KG1 (cell line): ENCODE results near the gene PCDHGA1.
"Not testable (repeated sequence)": the region's sequence is repeated elsewhere in the genome, so short reads cannot be mapped to it uniquely, and the experiment has no call there.

Experiments
- DNase-seq: peaks from one replicate; lab custom pipeline; 2025; lab: John Stamatoyannopoulos, UW

Gene PCDHGA1

DNA sequence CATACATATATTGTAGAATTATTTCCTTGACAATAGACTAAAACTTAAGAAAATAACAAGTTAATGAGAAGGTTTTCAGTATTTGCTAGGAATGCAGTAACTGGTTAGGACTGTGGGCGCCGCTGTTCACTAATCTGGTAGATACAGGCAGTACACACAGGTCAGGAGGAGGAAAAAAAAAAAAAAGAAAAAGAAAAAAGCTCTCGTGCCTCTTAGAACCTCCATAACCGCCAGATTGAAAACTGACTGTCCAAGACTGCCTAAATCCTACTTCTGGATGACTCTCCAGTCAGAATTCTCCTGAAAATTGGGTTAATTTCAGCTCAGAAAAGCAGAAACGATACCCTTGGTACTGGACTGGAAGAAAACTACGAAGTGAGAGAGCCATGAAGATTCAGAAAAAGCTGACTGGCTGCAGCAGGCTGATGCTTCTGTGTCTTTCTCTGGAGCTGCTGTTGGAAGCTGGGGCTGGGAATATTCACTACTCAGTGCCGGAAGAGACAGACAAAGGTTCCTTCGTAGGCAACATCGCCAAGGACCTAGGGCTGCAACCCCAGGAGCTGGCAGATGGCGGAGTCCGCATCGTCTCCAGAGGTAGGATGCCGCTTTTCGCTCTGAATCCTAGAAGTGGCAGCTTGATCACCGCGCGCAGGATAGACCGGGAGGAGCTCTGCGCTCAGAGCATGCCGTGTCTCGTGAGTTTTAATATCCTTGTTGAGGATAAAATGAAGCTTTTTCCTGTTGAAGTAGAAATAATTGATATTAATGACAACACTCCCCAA, at the start of gene PCDHGA1:
PCDHGA1 (plus strand) TSS at position 216 of the 782 bp plus-strand sequence.
- no peak for DNase-seq

DNA sequence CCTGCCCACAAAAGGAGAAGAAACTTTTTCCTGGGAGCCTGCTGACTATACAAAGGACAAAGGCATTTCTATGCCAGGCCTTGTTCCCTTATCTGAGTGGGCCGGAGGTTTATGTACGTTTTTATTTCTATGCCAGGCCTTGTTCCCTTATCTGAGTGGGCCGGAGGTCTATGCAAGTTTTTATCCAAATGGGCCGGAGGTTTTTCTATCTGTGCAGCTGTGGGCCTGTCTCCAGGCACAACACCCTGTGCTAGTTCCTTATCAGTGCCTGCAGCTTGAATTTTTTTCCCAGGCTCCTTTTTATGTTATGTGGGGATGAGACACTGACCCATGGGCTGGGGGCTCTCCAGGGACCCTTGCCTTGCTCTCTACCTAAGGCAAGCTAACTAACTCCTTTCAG, 31.9 kb upstream of the PCDHGA1 start:
- no peak for DNase-seq

DNA sequence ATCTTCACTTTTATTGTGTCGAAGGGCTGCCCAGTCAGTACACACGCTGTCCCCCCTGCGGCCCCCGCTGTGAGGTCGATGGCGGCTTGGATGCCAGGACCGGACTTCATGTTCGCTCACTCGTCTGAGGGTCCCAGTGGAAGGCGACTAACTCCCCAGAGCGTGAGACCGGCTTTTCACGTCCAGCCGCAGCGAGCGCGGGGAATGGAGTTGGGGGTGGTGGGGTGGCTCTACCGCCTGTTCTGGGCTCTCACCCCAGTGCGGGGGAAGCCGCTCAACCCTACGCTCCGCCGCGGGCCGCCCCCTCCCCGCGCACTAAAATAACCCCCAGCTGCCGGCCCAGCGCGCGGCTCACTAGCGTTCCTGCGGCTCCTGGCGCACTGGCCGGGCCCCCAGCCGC, 26.6 kb upstream of the PCDHGA1 start, which contains the start of gene SLC25A2:
SLC25A2 (minus strand) TSS at position 294 of the 400 bp plus-strand sequence; CDS start at position 110, 184 bp downstream.
- no peak for DNase-seq

DNA sequence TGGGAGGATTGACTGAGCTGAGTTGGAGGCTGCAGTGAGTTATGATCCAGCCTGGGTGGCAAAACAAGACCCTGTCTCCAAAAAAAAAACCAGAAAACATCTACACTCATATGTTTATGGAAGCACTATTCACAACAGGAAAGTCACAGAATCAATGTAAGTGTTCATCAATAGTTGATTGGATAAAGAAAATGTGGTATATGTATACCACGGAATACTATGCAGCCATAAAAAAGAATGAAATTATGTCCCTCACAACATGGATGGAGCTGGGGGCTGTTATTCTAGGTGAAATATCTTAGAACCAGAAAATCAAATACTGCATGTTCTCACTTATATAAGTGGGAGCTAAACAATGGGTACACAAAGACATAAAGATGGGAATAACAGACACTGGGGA, 23.7 kb upstream of the PCDHGA1 start:
- DNase-seq: no peak

DNA sequence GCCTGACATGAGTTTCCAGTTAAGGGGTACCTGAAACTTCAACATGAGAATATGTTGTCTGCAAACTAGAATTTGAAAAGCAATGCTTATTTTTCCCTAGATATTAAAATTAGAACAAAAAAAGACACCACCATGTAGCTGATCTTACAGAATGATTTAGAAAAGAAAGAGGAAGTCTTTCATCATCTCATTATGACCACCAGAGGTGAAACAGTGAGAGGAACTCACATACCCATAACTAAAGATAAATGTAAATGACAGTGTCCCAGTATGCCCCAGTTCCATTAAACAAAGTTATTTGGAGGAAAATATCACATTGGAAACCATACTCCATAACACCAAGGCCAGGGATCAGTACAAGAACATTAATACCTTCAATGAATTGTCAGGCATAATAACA, 16.6 kb upstream of the PCDHGA1 start:
- no peak for DNase-seq

DNA sequence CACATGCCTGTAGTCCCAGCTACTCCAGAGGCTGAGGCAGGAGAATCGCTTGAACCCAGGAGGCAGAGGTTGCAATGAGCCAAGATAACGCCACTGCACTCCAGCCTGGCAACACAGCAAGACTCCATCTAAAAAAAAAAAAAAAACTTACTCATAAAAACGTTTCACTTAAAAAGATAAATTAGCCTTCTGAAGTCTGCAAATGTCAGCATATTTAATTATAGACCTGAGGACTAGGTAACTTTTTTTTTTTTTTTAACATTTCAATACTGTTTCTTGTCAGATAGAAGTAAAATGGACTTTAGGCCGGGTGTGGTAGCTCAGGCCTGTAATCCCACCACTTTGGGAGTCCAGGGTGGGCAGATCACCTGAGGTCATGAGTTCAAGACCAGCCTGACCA, 13.4 kb upstream of the PCDHGA1 start:
- not testable (repeated sequence) for DNase-seq

DNA sequence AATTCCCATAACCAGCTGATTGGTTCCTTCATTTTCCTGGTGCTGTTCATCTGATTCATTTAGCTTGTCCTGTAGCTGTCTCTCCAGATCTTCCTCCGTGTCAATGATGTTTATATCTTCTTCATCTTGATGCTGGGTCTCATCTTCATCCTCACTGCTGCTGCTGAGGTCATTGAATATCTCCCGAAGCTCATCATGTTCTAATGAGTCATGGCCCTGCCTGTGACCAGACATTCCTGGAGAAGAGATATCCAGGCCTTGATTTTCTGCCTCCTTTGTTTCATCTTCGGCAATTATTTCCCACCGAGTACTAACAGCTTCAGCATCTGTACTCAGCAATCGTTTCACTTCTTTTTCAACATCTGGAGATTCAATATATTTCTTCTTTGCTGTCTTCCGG, 11.1 kb upstream of the PCDHGA1 start:
- no peak for DNase-seq

DNA sequence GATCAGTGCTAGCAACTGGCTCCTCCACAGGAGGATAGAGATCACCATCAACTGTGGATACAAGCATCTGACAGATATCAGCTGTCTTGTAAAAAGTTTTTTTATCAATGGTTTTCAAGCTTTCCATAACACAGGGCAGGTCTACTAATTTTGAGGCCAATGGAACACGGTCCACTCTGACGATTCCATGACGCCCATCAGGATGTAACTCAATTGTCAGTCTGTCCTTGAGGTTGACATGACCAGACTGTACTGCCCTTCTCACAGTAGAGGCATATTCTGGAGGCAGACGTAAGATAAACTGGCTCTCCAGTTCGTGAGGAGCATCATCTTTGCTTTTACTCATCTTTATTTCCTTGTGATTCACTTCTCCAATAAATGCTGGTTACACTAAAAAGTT, 10.6 kb upstream of the PCDHGA1 start:
- DNase-seq: no peak

DNA sequence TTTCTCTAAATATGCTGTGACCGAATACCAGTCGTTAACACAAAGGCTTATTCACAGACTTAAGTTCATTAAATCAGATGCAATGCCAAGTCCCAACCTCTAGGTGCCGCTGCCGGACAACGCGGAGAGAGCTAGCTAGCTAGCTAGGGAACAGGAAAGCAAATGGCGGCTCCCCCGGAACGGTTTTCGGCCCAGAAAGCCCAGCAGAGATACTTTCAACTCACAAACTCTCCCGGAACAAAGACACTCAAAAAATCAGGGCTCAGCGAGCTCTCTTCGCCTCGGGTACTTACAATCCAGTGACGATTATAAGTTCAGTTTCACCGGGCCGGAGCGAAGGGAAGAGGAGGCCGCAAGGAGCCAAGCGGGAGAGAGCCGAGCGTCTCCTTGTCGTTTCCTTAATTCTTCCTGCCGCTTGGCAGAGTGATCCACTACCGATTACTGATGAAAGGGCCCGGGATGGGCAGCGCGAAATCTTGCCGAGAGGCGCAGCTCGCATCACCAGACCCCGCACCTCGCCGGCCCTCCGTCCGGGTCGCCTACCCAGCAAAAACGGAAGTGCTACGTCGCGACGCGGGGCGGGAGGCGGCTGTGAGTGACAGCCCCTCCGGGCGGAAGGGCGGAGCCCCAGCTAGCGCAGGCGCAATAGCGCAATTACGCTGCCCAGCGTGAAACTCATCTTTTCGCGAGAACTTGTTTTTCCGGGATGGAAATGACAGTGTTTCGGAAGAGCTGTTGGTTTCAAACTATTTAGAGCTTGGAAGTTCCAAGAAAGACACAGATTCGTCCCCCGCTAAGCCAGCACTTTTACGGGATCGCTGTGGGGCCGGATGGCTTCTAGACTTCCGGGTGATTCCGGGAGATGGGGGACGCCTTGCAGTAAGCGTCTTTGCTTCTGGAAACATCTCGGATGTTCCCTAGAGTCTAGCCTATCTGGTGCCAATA, 9.8 kb upstream of the PCDHGA1 start, which contains the start of gene TAF7:
TAF7 (minus strand) TSS at position 560 of the 945 bp plus-strand sequence. CDS start 740 bp downstream, outside the sequence.
- peak; percentile 45 for DNase-seq

DNA sequence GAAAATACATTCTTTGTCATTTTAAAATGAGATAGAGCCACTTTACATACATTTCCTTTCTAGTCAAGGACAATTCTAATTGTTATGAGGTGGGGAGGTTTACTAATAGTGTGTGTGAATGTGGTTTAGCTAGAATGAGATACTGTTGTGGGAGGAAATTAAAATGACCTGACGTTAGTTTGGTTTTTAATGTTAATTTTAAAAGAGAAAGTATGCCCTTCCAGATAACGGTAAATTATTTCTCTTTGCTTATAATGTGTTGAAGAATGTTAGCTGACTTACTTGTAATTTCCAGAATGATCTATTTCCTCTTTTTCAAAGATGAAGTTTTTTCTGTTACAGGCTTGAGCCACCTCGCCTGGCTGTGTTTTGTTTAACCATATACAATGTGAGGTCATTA, 8.1 kb upstream of the PCDHGA1 start:
- DNase-seq: no peak

DNA sequence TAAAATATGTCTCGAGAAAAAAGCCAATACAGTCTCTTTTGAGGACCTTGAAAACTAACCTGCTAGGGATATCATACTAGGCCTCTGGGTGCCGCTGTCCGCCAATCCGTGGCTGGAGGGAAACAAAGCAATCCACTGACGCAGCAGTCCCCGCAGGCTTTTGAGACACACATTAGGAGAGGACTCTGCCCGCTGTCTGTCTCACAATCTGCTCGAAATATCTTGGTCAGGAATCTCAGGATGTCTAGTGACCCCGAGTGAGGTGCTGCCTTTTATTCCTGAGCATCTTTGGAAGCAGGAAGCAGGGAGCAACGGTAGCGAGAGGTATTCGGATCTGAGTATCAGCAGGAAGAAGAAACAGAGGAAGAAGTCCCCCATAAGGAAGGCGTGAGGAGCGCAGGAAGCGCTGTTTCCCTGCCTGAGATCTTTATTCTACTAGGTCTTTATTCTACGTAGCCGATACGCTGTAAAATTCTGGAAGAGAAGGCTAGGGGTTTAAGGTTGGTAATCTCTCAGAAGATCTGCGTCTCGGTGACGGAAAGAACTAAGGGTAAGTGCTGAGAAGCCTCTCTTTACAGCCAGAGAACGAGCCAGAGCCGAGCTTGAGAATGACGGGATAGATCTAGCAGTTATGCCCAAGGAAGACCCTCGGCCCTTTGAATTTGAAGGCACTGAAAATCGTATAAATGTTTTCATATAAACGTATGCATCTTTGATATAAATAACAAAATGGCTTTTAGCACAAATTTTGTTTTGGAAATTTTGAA, 4.0 kb upstream of the PCDHGA1 start:
- DNase-seq: no peak

DNA sequence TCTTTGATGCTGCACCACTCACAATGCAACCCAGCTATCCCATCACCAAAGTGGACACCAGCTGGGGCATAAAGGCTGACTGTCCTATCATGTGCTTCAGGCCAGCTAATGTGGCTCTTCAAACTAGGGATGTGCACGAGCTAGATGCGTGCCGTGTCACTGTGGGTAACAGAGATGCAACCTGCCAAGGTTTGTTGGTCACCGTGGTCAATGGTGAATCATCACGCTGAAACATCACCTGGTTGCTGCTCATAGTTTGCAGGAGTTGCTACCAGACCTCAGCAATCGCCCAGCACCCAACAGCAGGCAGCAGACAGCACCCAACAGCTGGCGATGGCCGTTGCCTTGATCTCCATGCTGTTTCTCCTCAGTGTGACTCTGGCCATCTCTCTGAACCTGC, 2.1 kb upstream of the PCDHGA1 start:
- no peak for DNase-seq

DNA sequence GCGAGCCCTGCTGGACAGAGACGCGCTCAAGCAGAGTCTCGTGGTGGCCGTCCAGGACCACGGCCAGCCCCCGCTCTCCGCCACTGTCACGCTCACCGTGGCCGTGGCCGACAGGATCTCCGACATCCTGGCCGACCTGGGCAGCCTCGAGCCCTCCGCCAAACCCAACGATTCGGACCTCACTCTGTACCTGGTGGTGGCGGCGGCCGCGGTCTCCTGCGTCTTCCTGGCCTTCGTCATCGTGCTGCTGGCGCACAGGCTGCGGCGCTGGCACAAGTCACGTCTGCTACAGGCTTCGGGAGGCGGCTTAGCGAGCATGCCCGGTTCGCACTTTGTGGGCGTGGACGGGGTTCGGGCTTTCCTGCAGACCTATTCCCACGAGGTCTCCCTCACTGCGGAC, 2.3 kb downstream of the PCDHGA1 start:
- DNase-seq: not testable (repeated sequence)

DNA sequence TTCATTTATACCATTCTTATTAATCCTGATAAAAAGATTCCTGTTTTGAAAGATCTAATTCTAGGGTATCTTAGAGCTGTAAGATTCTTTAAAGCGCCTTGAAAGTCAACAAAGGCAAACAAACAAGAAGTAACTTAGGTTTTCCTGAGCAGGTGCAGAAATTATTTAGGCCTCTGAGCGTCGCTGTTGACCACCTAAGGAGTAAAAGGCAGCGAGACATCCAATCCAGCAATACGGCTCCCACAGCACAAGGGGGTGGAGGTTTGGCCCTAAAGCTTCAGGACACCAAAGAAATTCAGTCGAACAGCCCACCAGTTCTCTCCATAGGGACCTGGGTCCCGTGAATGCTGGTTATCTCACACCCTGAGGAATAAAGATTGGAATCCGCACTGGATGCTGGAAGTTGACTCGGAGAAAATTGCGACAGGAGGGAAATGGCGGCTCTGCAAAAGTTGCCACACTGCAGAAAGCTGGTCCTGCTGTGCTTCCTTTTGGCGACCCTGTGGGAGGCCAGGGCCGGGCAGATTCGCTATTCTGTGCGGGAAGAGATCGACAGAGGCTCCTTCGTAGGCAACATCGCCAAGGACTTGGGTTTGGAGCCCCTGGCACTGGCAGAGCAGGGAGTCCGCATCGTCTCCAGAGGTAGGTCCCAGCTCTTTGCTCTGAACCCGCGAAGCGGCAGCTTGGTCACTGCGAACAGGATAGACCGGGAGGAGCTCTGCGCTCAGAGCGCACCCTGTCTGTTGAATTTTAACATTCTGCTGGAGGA, 8.4 kb downstream of the PCDHGA1 start, which contains the start of gene PCDHGA2:
PCDHGA2 (plus strand) TSS at position 223 of the 769 bp plus-strand sequence.
- no peak for DNase-seq

DNA sequence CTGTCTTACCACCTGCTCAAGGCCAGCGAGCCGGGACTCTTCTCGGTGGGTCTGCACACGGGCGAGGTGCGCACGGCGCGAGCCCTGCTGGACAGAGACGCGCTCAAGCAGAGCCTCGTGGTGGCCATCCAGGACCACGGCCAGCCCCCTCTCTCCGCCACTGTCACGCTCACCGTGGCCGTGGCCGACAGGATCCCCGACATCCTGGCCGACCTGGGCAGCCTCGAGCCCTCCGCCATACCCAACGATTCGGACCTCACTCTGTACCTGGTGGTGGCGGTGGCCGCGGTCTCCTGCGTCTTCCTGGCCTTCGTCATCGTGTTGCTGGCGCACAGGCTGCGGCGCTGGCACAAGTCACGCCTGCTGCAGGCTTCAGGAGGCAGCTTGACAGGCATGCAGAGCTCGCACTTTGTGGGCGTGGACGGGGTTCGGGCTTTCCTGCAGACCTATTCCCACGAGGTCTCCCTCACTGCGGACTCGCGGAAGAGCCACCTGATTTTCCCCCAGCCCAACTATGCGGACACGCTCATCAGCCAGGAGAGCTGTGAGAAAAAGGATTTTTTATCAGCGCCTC, 10.6 kb downstream of the PCDHGA1 start:
- not testable (repeated sequence) for DNase-seq

DNA sequence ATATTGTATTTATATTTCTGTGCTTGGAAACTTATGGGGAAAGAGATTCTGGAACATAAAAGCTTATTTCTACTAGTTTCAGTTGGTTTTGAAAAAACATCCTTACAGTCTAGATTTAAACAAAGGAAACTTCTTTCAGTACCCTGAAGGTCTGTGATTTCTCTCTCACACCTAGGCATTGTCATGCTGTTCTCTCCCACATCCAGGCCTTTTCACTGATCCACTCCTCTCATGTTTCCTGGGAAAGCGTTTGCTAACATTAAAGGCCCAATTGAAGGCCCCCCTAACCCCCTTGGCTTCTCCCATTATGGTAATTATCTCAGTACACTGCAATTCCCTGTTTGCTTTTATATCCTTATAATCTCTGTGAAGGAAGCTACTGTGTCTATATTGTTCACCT, 12.5 kb downstream of the PCDHGA1 start:
- no peak for DNase-seq

DNA sequence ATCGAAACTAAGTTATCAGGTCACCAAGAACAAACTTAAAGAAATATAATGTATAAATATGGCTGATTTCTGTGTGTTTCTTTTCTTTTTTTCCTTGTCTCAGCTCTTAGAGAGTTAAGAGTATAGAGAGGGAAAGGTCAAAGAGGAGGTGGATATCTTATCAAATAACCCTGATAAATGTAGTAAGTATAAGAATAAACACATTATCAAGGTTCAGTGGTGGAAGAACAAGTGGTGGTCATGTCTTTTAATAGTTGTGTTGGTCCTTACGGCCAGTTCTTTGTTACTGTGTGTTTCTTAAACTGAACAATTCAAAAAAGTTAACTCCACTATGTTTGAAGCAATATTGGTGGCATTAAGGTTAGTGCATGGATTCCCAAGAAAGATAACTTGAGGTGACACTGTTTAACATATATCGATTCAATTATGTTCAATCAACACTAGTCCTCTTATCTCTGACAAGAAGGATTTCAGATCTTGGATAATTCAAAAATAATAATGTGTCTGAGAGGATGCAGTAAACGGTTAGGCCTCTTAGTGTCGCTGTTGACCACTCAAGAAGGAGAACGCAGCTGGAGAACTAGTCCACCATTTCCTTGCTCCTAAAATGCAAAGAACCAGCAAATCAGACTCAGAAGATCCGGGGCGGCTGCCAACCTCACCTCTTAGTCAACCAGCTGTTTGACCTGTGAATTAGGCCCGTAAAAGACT, 13.1 kb downstream of the PCDHGA1 start, which contains the start of gene PCDHGA3:
PCDHGA3 (plus strand) TSS at position 588 of the 711 bp plus-strand sequence. CDS start 205 bp downstream, outside the sequence.
- no peak for DNase-seq

DNA sequence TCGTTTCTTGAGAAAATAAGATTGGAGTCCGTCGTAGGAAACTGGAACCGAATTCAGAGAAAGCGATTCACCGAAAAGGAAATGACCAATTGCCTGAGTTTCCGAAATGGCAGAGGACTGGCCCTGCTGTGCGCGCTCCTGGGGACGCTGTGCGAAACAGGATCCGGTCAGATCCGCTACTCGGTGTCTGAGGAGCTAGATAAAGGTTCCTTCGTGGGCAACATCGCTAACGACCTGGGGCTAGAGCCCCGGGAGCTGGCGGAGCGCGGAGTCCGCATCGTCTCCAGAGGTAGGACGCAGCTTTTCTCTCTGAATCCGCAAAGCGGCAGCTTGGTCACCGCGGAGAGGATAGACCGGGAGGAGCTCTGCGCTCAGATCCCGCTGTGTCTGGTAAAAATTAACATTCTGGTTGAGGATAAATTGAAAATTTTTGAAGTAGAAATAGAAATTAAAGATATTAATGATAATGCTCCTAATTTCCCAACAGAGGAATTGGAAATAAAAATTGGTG, 13.7 kb downstream of the PCDHGA1 start:
- DNase-seq: no peak

DNA sequence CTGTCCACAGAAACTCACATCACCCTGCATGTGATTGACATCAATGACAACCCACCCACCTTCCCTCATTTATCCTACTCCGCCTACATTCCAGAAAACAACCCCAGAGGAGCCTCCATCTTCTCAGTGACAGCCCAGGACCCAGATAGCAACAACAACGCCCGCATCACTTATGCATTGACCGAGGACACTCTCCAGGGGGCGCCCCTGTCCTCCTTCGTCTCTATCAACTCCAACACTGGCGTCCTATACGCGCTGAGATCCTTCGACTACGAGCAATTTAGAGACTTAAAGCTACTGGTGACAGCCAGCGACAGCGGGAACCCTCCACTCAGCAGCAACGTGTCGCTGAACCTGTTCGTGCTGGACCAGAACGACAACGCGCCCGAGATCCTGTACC, 15.0 kb downstream of the PCDHGA1 start:
- no peak for DNase-seq

DNA sequence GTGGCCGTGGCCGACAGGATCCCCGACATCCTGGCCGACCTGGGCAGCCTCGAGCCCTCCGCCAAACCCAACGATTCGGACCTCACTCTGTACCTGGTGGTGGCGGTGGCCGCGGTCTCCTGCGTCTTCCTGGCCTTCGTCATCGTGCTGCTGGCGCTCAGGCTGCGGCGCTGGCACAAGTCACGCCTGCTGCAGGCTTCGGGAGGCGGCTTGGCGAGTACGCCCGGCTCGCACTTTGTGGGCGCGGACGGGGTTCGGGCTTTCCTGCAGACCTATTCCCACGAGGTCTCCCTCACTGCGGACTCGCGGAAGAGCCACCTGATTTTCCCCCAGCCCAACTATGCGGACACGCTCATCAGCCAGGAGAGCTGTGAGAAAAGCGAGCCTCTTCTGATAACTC, 15.7 kb downstream of the PCDHGA1 start:
- not testable (repeated sequence) for DNase-seq
